ENCODE measurements around the gene NDC1. TPM values are rescaled to one million over a fixed set of nuclear protein-coding genes. Genes with fewer than 3 reads are reported as not detected.

The NDC1 gene
- polyA plus RNA-seq, 1 of the 3 experiments (the other 2 are of a cell fraction): 11.5 TPM

DNA sequence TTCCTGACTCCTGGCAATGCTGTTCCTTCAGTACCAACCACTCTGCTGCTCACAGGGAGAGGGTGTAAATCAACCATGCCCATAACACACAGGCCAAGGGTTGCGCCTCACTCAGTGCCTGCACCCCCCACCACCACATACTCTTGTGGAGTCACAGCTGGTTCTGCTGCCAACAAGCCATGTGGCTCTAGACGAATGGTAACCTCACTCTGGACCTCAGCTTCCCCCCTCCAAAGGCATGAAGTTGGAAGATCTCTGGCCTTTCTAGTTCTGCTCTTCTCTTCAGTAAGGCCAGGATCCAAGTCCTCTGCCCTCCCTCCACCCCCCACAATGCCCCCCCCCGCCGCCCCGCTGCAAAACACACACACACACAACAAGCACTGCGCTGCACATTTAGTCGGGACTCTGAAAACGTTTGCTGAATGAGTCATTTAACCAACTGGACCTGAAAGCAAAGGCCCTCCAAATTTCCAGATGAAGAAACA, 97.4 kb downstream of the NDC1 start:
- peak overlapping the region in 1 of 2 experiments; percentile 34; a peak in 1 of 4 replicates for H3K27ac ChIP-seq (ENCODE audit: low read depth in 2 of 2, low read length in 1 of 2)
- no peaks in the 10 kb centered on the region for H3K9me2 ChIP-seq
- H3K36me3 ChIP-seq (replicated peaks in 1 of 2; ENCODE audit: control insufficient read depth in 1 of 2, insufficient read depth in 2 of 2, low read length in 1 of 2): no peaks in the 10 kb centered on the region
- no peak overlapping the region for H3K4me3 ChIP-seq (ENCODE audit: low read depth in 2 of 2, low read length in 1 of 2)
- H3K9me3 ChIP-seq: peaks cover 4% of the 10 kb centered on the region; the same call in 1 of the 2 replicates
- H3F3A ChIP-seq (replicated peaks; ENCODE audit: insufficient read depth): no peaks in the 10 kb centered on the region
- 0 out of 2 replicates have a peak, but pooled peaks have one; percentile 8 for TF ChIP-seq FOSL2 (IDR thresholded peaks at IDR 0.05; ENCODE audit: borderline replicate concordance, low read depth)
- TF ChIP-seq, protein P1, sequence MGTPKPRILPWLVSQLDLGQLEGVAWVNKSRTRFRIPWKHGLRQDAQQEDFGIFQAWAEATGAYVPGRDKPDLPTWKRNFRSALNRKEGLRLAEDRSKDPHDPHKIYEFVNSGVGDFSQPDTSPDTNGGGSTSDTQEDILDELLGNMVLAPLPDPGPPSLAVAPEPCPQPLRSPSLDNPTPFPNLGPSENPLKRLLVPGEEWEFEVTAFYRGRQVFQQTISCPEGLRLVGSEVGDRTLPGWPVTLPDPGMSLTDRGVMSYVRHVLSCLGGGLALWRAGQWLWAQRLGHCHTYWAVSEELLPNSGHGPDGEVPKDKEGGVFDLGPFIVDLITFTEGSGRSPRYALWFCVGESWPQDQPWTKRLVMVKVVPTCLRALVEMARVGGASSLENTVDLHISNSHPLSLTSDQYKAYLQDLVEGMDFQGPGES (IDR thresholded peaks at IDR 0.05; ENCODE audit: low read depth, low read length): no peak
- 0 out of 2 replicates have a peak, but pooled peaks have one; percentile 6 for TF ChIP-seq JUND (IDR thresholded peaks at IDR 0.05)
- peaks cover 0 to 8% of the 10 kb centered on the region in 2 experiments; a peak in 2 of 4 replicates for H3K4me1 ChIP-seq (ENCODE audit: control insufficient read depth in 1 of 2, insufficient read depth in 2 of 2, low read depth in 1 of 2, low read length in 1 of 2)
- ChIA-PET POLR2A (no interaction called here), CTCF (interaction anchor here (1.4 to 3.5 kb wide), 2 partner anchors 13 to 255 kb away, joined by 7 to 11 read pairs; no protein-coding TSS in a partner anchor)
- 55% methylated on average over 8 of the region's 8 CpGs for WGBS (ENCODE audit: low lambda C conversion rate)
- no peak for DNase-seq
- no peaks in the 10 kb centered on the region for H4K20me1 ChIP-seq (ENCODE audit: insufficient read depth)
- H3K79me2 ChIP-seq (ENCODE audit: insufficient read depth): no peaks in the 10 kb centered on the region
- H2AFZ ChIP-seq (ENCODE audit: low read depth): no peak overlapping the region
- peak overlapping the region; percentile 70; the same call in 1 of the 2 replicates for H3K4me2 ChIP-seq
- no peaks in the 10 kb centered on the region for H3K27me3 ChIP-seq (ENCODE audit: insufficient read depth)
- H3K9ac ChIP-seq: no peak overlapping the region

DNA sequence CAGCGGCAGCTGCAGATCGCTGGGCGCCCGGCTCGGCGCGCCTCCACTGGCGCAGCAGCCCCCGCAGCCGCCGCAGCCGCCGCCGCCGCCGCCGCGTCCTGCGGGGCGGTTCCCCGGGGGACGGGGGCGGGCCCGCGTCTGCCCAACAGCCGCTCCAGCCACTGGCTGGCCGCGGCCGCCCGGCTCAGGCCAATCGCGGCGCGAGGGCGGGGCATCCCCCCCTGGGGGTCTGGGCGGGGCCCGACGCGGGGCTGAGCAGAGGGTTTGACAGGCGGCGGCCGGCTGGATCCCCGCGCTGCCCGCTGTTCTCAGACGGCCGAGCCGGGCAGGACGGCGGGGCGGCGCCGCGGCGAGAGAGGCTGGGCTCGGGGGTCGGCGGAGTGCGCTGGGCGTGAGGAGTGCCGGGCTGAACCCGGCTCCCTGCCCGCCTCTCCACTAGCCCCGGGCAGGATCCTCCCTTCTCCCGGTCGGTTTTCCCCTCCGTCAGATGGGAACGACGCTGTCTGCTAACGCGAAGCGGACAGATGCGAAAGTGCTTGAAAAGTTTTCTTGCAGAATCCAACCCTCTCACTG, 98.9 kb downstream of the NDC1 start, which contains the start of gene GLIS1:
Gene GLIS1 (minus strand): TSS at position 56 of the 573 bp plus-strand sequence. CDS start 1,100 bp downstream, outside the sequence.
- peak within 1 kb of the TSS; percentile 61; the same call in 1 of the 2 replicates for H2AFZ ChIP-seq (ENCODE audit: low read depth)
- no peaks in the 10 kb centered on the region for H3K9me2 ChIP-seq
- no peaks in the 10 kb centered on the region for H3K36me3 ChIP-seq (replicated peaks in 1 of 2; ENCODE audit: control insufficient read depth in 1 of 2, insufficient read depth in 2 of 2, low read length in 1 of 2)
- ChIA-PET POLR2A (no interaction called here), CTCF (interaction anchor here (1.1 to 3.5 kb wide), 6 partner anchors 11 to 254 kb away, joined by 3 to 11 read pairs (median 4); no protein-coding TSS in a partner anchor)
- H4K20me1 ChIP-seq (ENCODE audit: insufficient read depth): no peaks in the 10 kb centered on the region
- H3F3A ChIP-seq (replicated peaks; ENCODE audit: insufficient read depth): peaks cover 6% of the 10 kb centered on the region
- WGBS (ENCODE audit: low lambda C conversion rate): 2% methylated on average over 11 of the region's 73 CpGs
- H3K9ac ChIP-seq: peak within 1 kb of the TSS; percentile 48; the same call in 1 of the 2 replicates
- H3K4me2 ChIP-seq: peak within 1 kb of the TSS; percentile 86
- DNase-seq: peak; percentile 100
- no peaks in the 10 kb centered on the region for H3K79me2 ChIP-seq (ENCODE audit: insufficient read depth)
- H3K9me3 ChIP-seq: peaks cover 4% of the 10 kb centered on the region; the same call in 1 of the 2 replicates
- H3K4me1 ChIP-seq (ENCODE audit: control insufficient read depth in 1 of 2, insufficient read depth in 2 of 2, low read depth in 1 of 2, low read length in 1 of 2): peaks cover 8 to 14% of the 10 kb centered on the region in 2 experiments; a peak in 3 of 4 replicates
- peak within 1 kb of the TSS; percentile 54 to 73 for H3K4me3 ChIP-seq (ENCODE audit: low read depth in 2 of 2, low read length in 1 of 2)
- TF ChIP-seq, protein P2, sequence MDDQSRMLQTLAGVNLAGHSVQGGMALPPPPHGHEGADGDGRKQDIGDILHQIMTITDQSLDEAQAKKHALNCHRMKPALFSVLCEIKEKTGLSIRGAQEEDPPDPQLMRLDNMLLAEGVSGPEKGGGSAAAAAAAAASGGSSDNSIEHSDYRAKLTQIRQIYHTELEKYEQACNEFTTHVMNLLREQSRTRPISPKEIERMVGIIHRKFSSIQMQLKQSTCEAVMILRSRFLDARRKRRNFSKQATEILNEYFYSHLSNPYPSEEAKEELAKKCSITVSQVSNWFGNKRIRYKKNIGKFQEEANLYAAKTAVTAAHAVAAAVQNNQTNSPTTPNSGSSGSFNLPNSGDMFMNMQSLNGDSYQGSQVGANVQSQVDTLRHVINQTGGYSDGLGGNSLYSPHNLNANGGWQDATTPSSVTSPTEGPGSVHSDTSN (IDR thresholded peaks at IDR 0.05): peak; percentile 96
- TF ChIP-seq, protein P1 (IDR thresholded peaks at IDR 0.05; ENCODE audit: low read depth, low read length): peak; percentile 57
- TF ChIP-seq, protein P3, sequence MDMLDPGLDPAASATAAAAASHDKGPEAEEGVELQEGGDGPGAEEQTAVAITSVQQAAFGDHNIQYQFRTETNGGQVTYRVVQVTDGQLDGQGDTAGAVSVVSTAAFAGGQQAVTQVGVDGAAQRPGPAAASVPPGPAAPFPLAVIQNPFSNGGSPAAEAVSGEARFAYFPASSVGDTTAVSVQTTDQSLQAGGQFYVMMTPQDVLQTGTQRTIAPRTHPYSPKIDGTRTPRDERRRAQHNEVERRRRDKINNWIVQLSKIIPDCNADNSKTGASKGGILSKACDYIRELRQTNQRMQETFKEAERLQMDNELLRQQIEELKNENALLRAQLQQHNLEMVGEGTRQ (IDR thresholded peaks at IDR 0.05; ENCODE audit: borderline replicate concordance, low read depth, low read length): no peak
- 0 out of 2 replicates have a peak, but pooled peaks have one; percentile 16 for TF ChIP-seq NRF1 (IDR thresholded peaks at IDR 0.05; ENCODE audit: low read depth, low read length)
- H3K27me3 ChIP-seq (ENCODE audit: insufficient read depth): no peaks in the 10 kb centered on the region
- H3K27ac ChIP-seq (ENCODE audit: low read depth in 2 of 2, low read length in 1 of 2): no peak within 1 kb of the TSS; a peak in 1 of 4 replicates

Data from SK-N-SH (cell line).